Skin epidermis (tissue), 12 donors: ENCODE results near the gene KIF1C.

Experiments
- H3K27ac ChIP-seq, 21 experiments: fragments of 200-600 bp; sonication (generic) in 11 of 21; one replicate each; pipeline ENCODE4 v1.5.0; 2020; ENCODE audit warnings: mild to moderate bottlenecking in 3 of 21, inconsistent platforms in 2 of 21, moderate library complexity in 2 of 21
- H3K4me3 ChIP-seq, 7 experiments: fragments of 200-600 bp; sonication (generic) in 2 of 7; one replicate each; pipeline ENCODE4 v1.5.0; 2020; ENCODE audit warnings: inconsistent platforms in 2 of 7, mild to moderate bottlenecking in 2 of 7, moderate library complexity in 1 of 7

Gene KIF1C

GRCh38 chr17:4967539-4968485 is 29.9 kb upstream of the KIF1C start, which contains the start of gene SPAG7:
TSS of gene SPAG7 (minus strand) at chr17:4967817. CDS start at chr17:4967804, 13 bp downstream.
- Histone ChIP-seq H3K27ac (peak within 1 kb of the TSS; percentile 70 to 99 (median 95)), H3K4me3 (peak within 1 kb of the TSS; percentile 50 to 78 (median 67))

- Histone ChIP-seq H3K4me3 (peak overlapping the region; percentile 48 to 72 (median 59)), H3K27ac (peak overlapping the region; percentile 70 to 99 (median 93))
Observed at GRCh38 chr17:4968486-4969046, 29.2 kb upstream of the KIF1C start.

GRCh38 chr17:4969047-4969550 is 28.7 kb upstream of the KIF1C start:
- peak overlapping the region in 6 of 7 experiments; percentile 48 to 72 (median 63) for H3K4me3 ChIP-seq
- H3K27ac ChIP-seq, result peak overlapping the region in 20 of 21 experiments; percentile 83 to 99 (median 94)

- Histone ChIP-seq H3K4me3 (peak overlapping the region in 1 of 7 experiments; percentile 59), H3K27ac (peak overlapping the region in 17 of 21 experiments; percentile 22 to 99 (median 93))
Observed at GRCh38 chr17:4969551-4970173, 28.1 kb upstream of the KIF1C start.

GRCh38 chr17:4970273-4970672 is 27.5 kb upstream of the KIF1C start:
- Histone ChIP-seq H3K27ac (peak overlapping the region in 10 of 21 experiments; percentile 8 to 99 (median 90)), H3K4me3 (no peak overlapping the region)

GRCh38 chr17:4971826-4972225 is 25.9 kb upstream of the KIF1C start:
- no peak overlapping the region for H3K4me3 ChIP-seq
- peak overlapping the region in 2 of 21 experiments; percentile 6 to 29 for H3K27ac ChIP-seq

- no peak overlapping the region for H3K4me3 ChIP-seq
- peak overlapping the region in 2 of 21 experiments; percentile 6 to 29 for H3K27ac ChIP-seq
Observed at GRCh38 chr17:4972322-4972721, 25.4 kb upstream of the KIF1C start.

GRCh38 chr17:4972752-4973151 is 25.0 kb upstream of the KIF1C start:
- H3K4me3 ChIP-seq, result no peak overlapping the region

GRCh38 chr17:4973256-4974114 is 24.3 kb upstream of the KIF1C start:
- no peak overlapping the region for H3K4me3 ChIP-seq
- H3K27ac ChIP-seq, result peak overlapping the region in 1 of 21 experiments; percentile 3

More at GRCh38 chr17:4972752-4973151, 25.0 kb upstream of the KIF1C start:
- peak overlapping the region in 1 of 21 experiments; percentile 6 for H3K27ac ChIP-seq

- Histone ChIP-seq H3K27ac (no peak overlapping the region), H3K4me3 (no peak overlapping the region)
Observed at GRCh38 chr17:4974115-4974670, 23.6 kb upstream of the KIF1C start.

GRCh38 chr17:4978726-4979125 is 19.0 kb upstream of the KIF1C start:
- Histone ChIP-seq H3K27ac (peak overlapping the region in 4 of 21 experiments; percentile 3 to 62 (median 50)), H3K4me3 (no peak overlapping the region)

- H3K4me3 ChIP-seq, result no peak overlapping the region
- peak overlapping the region in 2 of 21 experiments; percentile 14 to 61 for H3K27ac ChIP-seq
Observed at GRCh38 chr17:4980644-4981216, 17.0 kb upstream of the KIF1C start.

- no peak overlapping the region for H3K4me3 ChIP-seq
- no peak overlapping the region for H3K27ac ChIP-seq
Observed at GRCh38 chr17:4982305-4982704, 15.4 kb upstream of the KIF1C start.

GRCh38 chr17:4986403-4986802 is 11.3 kb upstream of the KIF1C start:
- Histone ChIP-seq H3K27ac (peak overlapping the region; percentile 43 to 99 (median 95)), H3K4me3 (peak overlapping the region; percentile 74 to 99 (median 95))

GRCh38 chr17:4986951-4987766 is 10.6 kb upstream of the KIF1C start, which contains the start of gene CAMTA2:
TSS of gene CAMTA2 (minus strand) at chr17:4987675. CDS start at chr17:4986222, 1,453 bp downstream.
- Histone ChIP-seq H3K4me3 (peak within 1 kb of the TSS; percentile 74 to 99 (median 95)), H3K27ac (peak within 1 kb of the TSS; percentile 43 to 99 (median 95))

- peak overlapping the region; percentile 74 to 99 (median 95) for H3K4me3 ChIP-seq
- H3K27ac ChIP-seq, result peak overlapping the region; percentile 43 to 99 (median 95)
Observed at GRCh38 chr17:4987767-4988567, 9.8 kb upstream of the KIF1C start.
